Measurements from ENCODE around the gene ATP6AP1. TPM values are rescaled to one million over a fixed set of nuclear protein-coding genes. Genes with fewer than 3 reads are reported as not detected.

The ATP6AP1 gene
- polyA plus RNA-seq, 1 experiment = 65.0 TPM

- no peak for TF ChIP-seq CTCF (IDR thresholded peaks at IDR 0.05; ENCODE audit: low read depth, low read length)
- no peak for DNase-seq (ENCODE audit: low read depth, low spot score)
- Histone ChIP-seq H3K4me3 (ENCODE audit: low read depth, low read length) (peak overlapping the region; percentile 64), H3K27me3 (ENCODE audit: control insufficient read depth, insufficient read depth, low read length) (no peaks in the 10 kb centered on the region), H3K9me3 (ENCODE audit: control insufficient read depth, insufficient read depth, low read length) (no peaks in the 10 kb centered on the region), H3K27ac (ENCODE audit: low read depth, low read length) (no peak overlapping the region)
- ChIA-PET POLR2A (no interaction called here), CTCF (interaction anchor here (0.6 kb wide), 1 partner anchor 19 kb away, joined by 4 read pairs; no protein-coding TSS in a partner anchor)
These were observed 57.5 kb downstream of the ATP6AP1 start for GRCh38 chrX:154486052-154486395.

Small RNA genes lying within 50 kb of the gene (small RNA-seq; reads per million reads assigned to genes)
- not detected for gene MIR6858 (ENCODE audit: insufficient read length, low read depth)
- gene SNORA70 (ENCODE audit: insufficient read length, low read depth) = not detected

Other genes starting within 250 kb of the ATP6AP1 start
- gene OPN1MW, start 246.1 kb upstream of the ATP6AP1 start, polyA plus RNA-seq (2011; rRNA removed) = not detected in 2 replicates
- gene OPN1MW2, start 208.9 kb upstream of the ATP6AP1 start, polyA plus RNA-seq (2011; rRNA removed) = not detected in 2 replicates
- gene OPN1MW3, start 171.1 kb upstream of the ATP6AP1 start, polyA plus RNA-seq (2011; rRNA removed) = not detected in 2 replicates
- not detected in 2 replicates for gene TEX28, start 133.6 kb upstream of the ATP6AP1 start, polyA plus RNA-seq (2011; rRNA removed)
- not detected in 2 replicates for gene TKTL1, start 132.9 kb upstream of the ATP6AP1 start, polyA plus RNA-seq (2011; rRNA removed)
- 605 and 863 TPM in 2 replicates for gene FLNA, start 54.0 kb upstream of the ATP6AP1 start, polyA plus RNA-seq (2011; rRNA removed)
- gene EMD, start 49.4 kb upstream of the ATP6AP1 start, polyA plus RNA-seq (2011; rRNA removed) = 30.2 and 30.8 TPM in 2 replicates
- gene RPL10, start 30.3 kb upstream of the ATP6AP1 start, polyA plus RNA-seq (2011; rRNA removed) = 3,912 and 4,828 TPM in 2 replicates
- 25.7 and 36.6 TPM in 2 replicates for gene DNASE1L1, start 19.4 kb upstream of the ATP6AP1 start, polyA plus RNA-seq (2011; rRNA removed)
- gene TAFAZZIN, start 17.1 kb upstream of the ATP6AP1 start, polyA plus RNA-seq (2011; rRNA removed) = 13.0 and 15.3 TPM in 2 replicates
- gene GDI1, start 8.5 kb downstream of the ATP6AP1 start, polyA plus RNA-seq (2011; rRNA removed) = 149 and 154 TPM in 2 replicates
- gene FAM50A, start 15.5 kb downstream of the ATP6AP1 start, polyA plus RNA-seq (2011; rRNA removed) = 69.0 and 79.5 TPM in 2 replicates
- 20.5 and 28.1 TPM in 2 replicates for gene PLXNA3, start 29.6 kb downstream of the ATP6AP1 start, polyA plus RNA-seq (2011; rRNA removed)
- gene LAGE3, start 50.6 kb downstream of the ATP6AP1 start, polyA plus RNA-seq (2011; rRNA removed) = 9.3 and 13.2 TPM in 2 replicates
- 17.4 and 20.5 TPM in 2 replicates for gene UBL4A, start 57.9 kb downstream of the ATP6AP1 start, polyA plus RNA-seq (2011; rRNA removed)
- 10.1 and 13.8 TPM in 2 replicates for gene SLC10A3, start 62.0 kb downstream of the ATP6AP1 start, polyA plus RNA-seq (2011; rRNA removed)
- 15.5 and 19.5 TPM in 2 replicates for gene FAM3A, start 87.6 kb downstream of the ATP6AP1 start, polyA plus RNA-seq (2011; rRNA removed)
- 172 and 244 TPM in 2 replicates for gene G6PD, start 118.2 kb downstream of the ATP6AP1 start, polyA plus RNA-seq (2011; rRNA removed)
- 25.1 and 35.8 TPM in 2 replicates for gene IKBKG, start 118.9 kb downstream of the ATP6AP1 start, polyA plus RNA-seq (2011; rRNA removed)
- not detected in 2 replicates for gene CTAG1A, start 156.5 kb downstream of the ATP6AP1 start, polyA plus RNA-seq (2011; rRNA removed)
- not detected in 2 replicates for gene CTAG1B, start 190.6 kb downstream of the ATP6AP1 start, polyA plus RNA-seq (2011; rRNA removed)
- not detected in 2 replicates for gene CTAG2, start 224.9 kb downstream of the ATP6AP1 start, polyA plus RNA-seq (2011; rRNA removed)

Data from AG04450 (cell line).